Thyroid gland (tissue), 4 donors: ENCODE data around the gene NLE1.

Source experiments
- CTCF ChIP-seq, 6 experiments: fragments of 200-600 bp in 3 of 6; fragments of 450-650 bp in 3 of 6; sonication (generic) in 3 of 6; IDR thresholded peaks; one replicate each; pipeline ENCODE4 v1.5.1; 2016 to 2019; ENCODE audit warnings: antibody characterized with exemption in 6 of 6, mild to moderate bottlenecking in 2 of 6, inconsistent platforms in 1 of 6, moderate library complexity in 1 of 6
- POLR2A ChIP-seq, 2 donors: fragments of 450-650 bp; IDR thresholded peaks; one replicate each; pipeline ENCODE4 v1.6.1; 2017; ENCODE audit warnings: antibody characterized with exemption in 2 of 2, mild to moderate bottlenecking in 2 of 2, moderate library complexity in 1 of 2

GRCh38 chr17:35086931-35087573 lies 55.1 kb downstream of the NLE1 start:
- TF ChIP-seq CTCF (IDR thresholded peaks at IDR 0.05) (no peak), POLR2A (IDR thresholded peaks at IDR 0.05) (no peak)
